Body of pancreas (tissue), 4 donors: ENCODE results near the gene SORL1.
"Not testable (repeated sequence)": the region's sequence is repeated elsewhere in the genome, so short reads cannot be mapped to it uniquely, and the experiment has no call there.

Experiments used
- CTCF ChIP-seq, 7 experiments: fragments of 450-650 bp in 4 of 7; fragments of 200-600 bp in 3 of 7; sonication (generic) in 3 of 7; IDR thresholded peaks; one replicate each; pipeline ENCODE4 v1.5.1; 2016 to 2019; ENCODE audit warnings: antibody characterized with exemption in 7 of 7
- POLR2A ChIP-seq, 3 donors: fragments of 450-650 bp; IDR thresholded peaks; one replicate each; pipeline ENCODE4 v1.6.1; 2016; ENCODE audit warnings: antibody characterized with exemption in 3 of 3, mild to moderate bottlenecking in 2 of 3

GRCh38 chr11:121569332-121570299 lies 117.5 kb downstream of the SORL1 start:
- TF ChIP-seq POLR2A, CTCF (IDR thresholded peaks at IDR 0.05): not testable (repeated sequence)
